Transverse colon (tissue), 4 donors: ENCODE measurements around the gene SMIM36. TPM values are rescaled to one million over a fixed set of nuclear protein-coding genes. Genes with fewer than 3 reads are reported as not detected.
A peak's percentile ranks its signal among the peaks of the same experiment; 100 is the strongest.

Experiments
- DNase-seq: peaks from one replicate; pipeline ENCODE4 v3.0.0-alpha.2; 2019
- H3K27ac ChIP-seq, 4 donors: fragments of 200-600 bp; sonication (generic); 2 replicates each; pipeline ENCODE4 v1.5.1; 2016 to 2018; ENCODE audit warnings: inconsistent platforms in 4 of 4
- H3K27me3 ChIP-seq: fragments of 200-600 bp; sonication (generic); 2 replicates; pipeline ENCODE4 v1.5.1; 2017; ENCODE audit warnings: inconsistent platforms
- H3K36me3 ChIP-seq, 4 donors: fragments of 200-600 bp; sonication (generic); 2 replicates each; pipeline ENCODE4 v1.5.1; 2017 to 2019; ENCODE audit warnings: inconsistent platforms in 4 of 4
- H3K4me1 ChIP-seq, 4 donors: fragments of 200-600 bp; sonication (generic); 2 replicates each; pipeline ENCODE4 v1.5.1; 2017 to 2020; ENCODE audit warnings: inconsistent platforms in 4 of 4
- H3K4me3 ChIP-seq, 4 donors: fragments of 200-600 bp; sonication (generic); 1 replicate in 1 of 4; 2 replicates in 3 of 4; pipeline versions ENCODE4 v1.5.1 to v1.6.1; 2017 to 2019; ENCODE audit warnings: inconsistent platforms in 4 of 4
- H3K9me3 ChIP-seq, 2 donors: fragments of 200-600 bp; sonication (generic); 2 replicates each; pipeline ENCODE4 v1.5.1; 2017 to 2019; ENCODE audit warnings: inconsistent platforms in 2 of 2
- CTCF ChIP-seq, 5 experiments: fragments of 200-600 bp in 3 of 5; fragments of 450-650 bp in 2 of 5; sonication (generic) in 3 of 5; IDR thresholded peaks; 1 replicate in 2 of 5; 2 replicates in 3 of 5; pipeline ENCODE4 v1.5.1; 2016 to 2017; ENCODE audit warnings: antibody characterized with exemption in 5 of 5, inconsistent platforms in 3 of 5, mild to moderate bottlenecking in 2 of 5, moderate library complexity in 1 of 5
- EP300 ChIP-seq: sonication (generic); formaldehyde crosslinking; IDR thresholded peaks from one replicate; pipeline ENCODE4 v1.6.1; 2017; ENCODE audit warnings: antibody characterized with exemption, low read depth
- POLR2A ChIP-seq: fragments of 450-650 bp; IDR thresholded peaks from one replicate; pipeline ENCODE4 v1.6.1; 2016; ENCODE audit warnings: antibody characterized with exemption, mild to moderate bottlenecking, moderate library complexity
- POLR2AphosphoS5 ChIP-seq, 3 donors: sonication (generic); formaldehyde crosslinking; IDR thresholded peaks; one replicate each; pipeline ENCODE4 v1.6.1; 2016; ENCODE audit warnings: antibody characterized with exemption in 3 of 3
- WGBS, 2 donors: methylation state at CpG; one replicate each; pipeline ENCODE4 v1.1.5; 2018; ENCODE audit warnings: low coverage in 1 of 2; 5-methylcytosine and 5-hydroxymethylcytosine counted together
- in situ Hi-C, 4 donors: fragments of 200-750 bp; cut with MboI; loops; one replicate each; pipeline versions ENCODE4 v1.15.0 to v1.15.1; 2017; ENCODE audit warnings: low sequenced_read_pairs in 3 of 4, low pct_ligation_motif_present in 1 of 4, low pct_unique_long_range_greater_than_20kb in 1 of 4
- intact Hi-C: fragments of 100-400 bp; cut with DNase I; formaldehyde crosslinking; loops from one replicate; pipeline ENCODE4 v1.15.1; 2023; ENCODE audit warnings: low total_unique reads
- total RNA-seq, 4 donors: library from RNA; depleted of rRNA; stranded (reverse); fragments of >200 nt; gene quantifications; one replicate each; pipeline ENCODE4 v1.1.0, GENCODE V29; 2016

The SMIM36 gene
- total RNA-seq, 4 donors from 2014 or later, result not detected

- Histone ChIP-seq H3K4me1 (peaks cover 11 to 28% (median 17%) of the 10 kb centered on the region in 4 donors), H3K27me3 (no peaks in the 10 kb centered on the region), H3K4me3 (no peak overlapping the region), H3K27ac (peak overlapping the region in 1 of 4 donors; percentile 8), H3K9me3 (no peaks in the 10 kb centered on the region), H3K36me3 (no peaks in the 10 kb centered on the region)
- intact Hi-C loops, result no loop called here
- in situ Hi-C loops, result no loop called here
- DNase-seq, result no peak
- WGBS, 2 donors, result 62 to 68% methylated on average over 3 of the region's 3 CpGs
- TF ChIP-seq CTCF (IDR thresholded peaks at IDR 0.05) (no peak), POLR2A (no peak), EP300 (no peak), POLR2AphosphoS5 (IDR thresholded peaks at IDR 0.05) (no peak)
Measured at GRCh38 chr17:55440391-55440790, 70.9 kb downstream of the SMIM36 start.

- no peaks in the 10 kb centered on the region for H3K9me3 ChIP-seq
- no peaks in the 10 kb centered on the region for H3K36me3 ChIP-seq
- in situ Hi-C loops (no loop called here), intact Hi-C loops (no loop called here)
- DNase-seq, result no peak
- no peaks in the 10 kb centered on the region for H3K27me3 ChIP-seq
- H3K4me1 ChIP-seq, result peaks cover 16 to 26% (median 21%) of the 10 kb centered on the region in 4 donors
- H3K4me3 ChIP-seq, result no peak overlapping the region
- H3K27ac ChIP-seq, result no peak overlapping the region
- TF ChIP-seq EP300 (no peak), POLR2A (no peak), CTCF (IDR thresholded peaks at IDR 0.05) (no peak), POLR2AphosphoS5 (IDR thresholded peaks at IDR 0.05) (no peak)
- WGBS, 2 donors, result 51 to 57% methylated on average over 4 to 5 of the region's 5 CpGs
Measured at GRCh38 chr17:55437159-55437605, 74.1 kb downstream of the SMIM36 start.

- in situ Hi-C loops (no loop called here), intact Hi-C loops (no loop called here)
- H3K36me3 ChIP-seq, result no peaks in the 10 kb centered on the region
- TF ChIP-seq POLR2A, result no peak
- no peak for TF ChIP-seq CTCF (IDR thresholded peaks at IDR 0.05)
- no peak for TF ChIP-seq EP300
- TF ChIP-seq POLR2AphosphoS5 (IDR thresholded peaks at IDR 0.05), result no peak
- peaks cover 13 to 25% (median 21%) of the 10 kb centered on the region in 4 donors for H3K4me1 ChIP-seq
- H3K4me3 ChIP-seq, result no peak overlapping the region
- no peak for DNase-seq
- no peak overlapping the region for H3K27ac ChIP-seq
- WGBS, 2 donors, result 85 to 91% methylated on average over 4 of the region's 4 CpGs
- no peaks in the 10 kb centered on the region for H3K9me3 ChIP-seq
- H3K27me3 ChIP-seq, result no peaks in the 10 kb centered on the region
Measured at GRCh38 chr17:55436224-55437158, 74.8 kb downstream of the SMIM36 start.

GRCh38 chr17:55435408-55435807 is 75.8 kb downstream of the SMIM36 start:
- H3K4me1 ChIP-seq, result peaks cover 13 to 35% (median 29%) of the 10 kb centered on the region in 4 donors
- in situ Hi-C loops, result no loop called here
- TF ChIP-seq POLR2A, result no peak
- TF ChIP-seq CTCF (IDR thresholded peaks at IDR 0.05), result no peak
- no peak for TF ChIP-seq POLR2AphosphoS5 (IDR thresholded peaks at IDR 0.05)
- no peak for TF ChIP-seq EP300
- H3K36me3 ChIP-seq, result no peaks in the 10 kb centered on the region
- intact Hi-C loops, result no loop called here
- no peak for DNase-seq
- 85 to 87% methylated on average over 2 to 4 of the region's 4 CpGs for WGBS, 2 donors
- H3K27me3 ChIP-seq, result no peaks in the 10 kb centered on the region
- H3K9me3 ChIP-seq, result no peaks in the 10 kb centered on the region
- no peak overlapping the region for H3K27ac ChIP-seq
- no peak overlapping the region for H3K4me3 ChIP-seq
